MM.1S (cell line): Measurements from ENCODE around the gene PBX3.

Experiments used
- EZH2 ChIP-seq: fragments of 300-600 bp; sonication (generic); optimal IDR thresholded peaks from 2 replicates; pipeline ENCODE3; 2017; ENCODE audit warnings: low read depth, mild to moderate bottlenecking, antibody characterized with exemption, low read length, mixed read lengths
- TF ChIP-seq, protein P1 (sequence below): fragments of 300-600 bp; sonication (generic); IDR thresholded peaks from 2 replicates; pipeline ENCODE4 v1.5.1; 2016; ENCODE audit warnings: antibody characterized with exemption, low read length, mixed read lengths

DNA sequence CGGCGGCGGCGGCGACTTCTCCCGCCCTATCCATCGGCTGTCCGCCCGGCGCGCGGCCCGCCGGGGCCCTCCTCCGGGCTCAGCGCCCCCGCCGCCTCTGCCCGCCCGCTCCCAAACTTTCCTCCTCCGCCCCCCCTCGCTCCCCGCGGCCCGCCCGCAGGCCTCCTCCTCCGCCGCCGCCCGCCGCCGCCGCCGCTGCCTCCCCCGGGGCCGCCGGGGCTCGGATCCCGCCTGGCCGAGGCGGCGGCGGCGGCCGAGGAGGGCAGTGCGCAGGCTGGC lies 460 bp upstream of the PBX3 start:
- TF ChIP-seq, protein P1, sequence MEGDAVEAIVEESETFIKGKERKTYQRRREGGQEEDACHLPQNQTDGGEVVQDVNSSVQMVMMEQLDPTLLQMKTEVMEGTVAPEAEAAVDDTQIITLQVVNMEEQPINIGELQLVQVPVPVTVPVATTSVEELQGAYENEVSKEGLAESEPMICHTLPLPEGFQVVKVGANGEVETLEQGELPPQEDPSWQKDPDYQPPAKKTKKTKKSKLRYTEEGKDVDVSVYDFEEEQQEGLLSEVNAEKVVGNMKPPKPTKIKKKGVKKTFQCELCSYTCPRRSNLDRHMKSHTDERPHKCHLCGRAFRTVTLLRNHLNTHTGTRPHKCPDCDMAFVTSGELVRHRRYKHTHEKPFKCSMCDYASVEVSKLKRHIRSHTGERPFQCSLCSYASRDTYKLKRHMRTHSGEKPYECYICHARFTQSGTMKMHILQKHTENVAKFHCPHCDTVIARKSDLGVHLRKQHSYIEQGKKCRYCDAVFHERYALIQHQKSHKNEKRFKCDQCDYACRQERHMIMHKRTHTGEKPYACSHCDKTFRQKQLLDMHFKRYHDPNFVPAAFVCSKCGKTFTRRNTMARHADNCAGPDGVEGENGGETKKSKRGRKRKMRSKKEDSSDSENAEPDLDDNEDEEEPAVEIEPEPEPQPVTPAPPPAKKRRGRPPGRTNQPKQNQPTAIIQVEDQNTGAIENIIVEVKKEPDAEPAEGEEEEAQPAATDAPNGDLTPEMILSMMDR: no peak
- no peak for TF ChIP-seq EZH2
